Smooth muscle cell (in vitro differentiated cells): ENCODE results near the gene DTX4. TPM values are rescaled to one million over a fixed set of nuclear protein-coding genes. Genes with fewer than 3 reads are reported as not detected.

Source experiments
- DNase-seq: peaks from one replicate; lab custom pipeline; 2025; ENCODE audit not compliant: unreplicated experiment; lab: John Stamatoyannopoulos, UW
- H2AFZ ChIP-seq: fragments of 200-600 bp; sonication (generic); 2 replicates; pipeline ENCODE4 v1.6.0; 2016; ENCODE audit warnings: antibody characterized with exemption, low read depth, mild to moderate bottlenecking
- H3F3A ChIP-seq: fragments of 200-600 bp; sonication (generic); 2 replicates; pipeline ENCODE4 v1.6.0; 2017; ENCODE audit warnings: antibody characterized with exemption, low read depth
- H3K27ac ChIP-seq: fragments of 200-600 bp; sonication (generic); 2 replicates; pipeline ENCODE4 v1.5.1; 2016; ENCODE audit warnings: low read depth, mild to moderate bottlenecking
- H3K27me3 ChIP-seq: fragments of 200-600 bp; sonication (generic); 2 replicates; pipeline ENCODE4 v1.6.1; 2016; ENCODE audit warnings: low read depth, mild to moderate bottlenecking
- H3K36me3 ChIP-seq: fragments of 200-600 bp; sonication (generic); 2 replicates; pipeline ENCODE4 v1.5.1; 2016; ENCODE audit warnings: low read depth
- H3K4me1 ChIP-seq: fragments of 200-600 bp; sonication (generic); 2 replicates; pipeline ENCODE4 v1.5.1; 2016; ENCODE audit warnings: low read depth
- H3K4me2 ChIP-seq: fragments of 200-600 bp; sonication (generic); 2 replicates; pipeline ENCODE4 v1.6.0; 2016; ENCODE audit warnings: mild to moderate bottlenecking
- H3K4me3 ChIP-seq: fragments of 200-600 bp; sonication (generic); 2 replicates; pipeline ENCODE4 v1.5.1; 2016; ENCODE audit warnings: mild to moderate bottlenecking
- H3K79me2 ChIP-seq: fragments of 200-600 bp; sonication (generic); 2 replicates; pipeline ENCODE4 v1.6.0; 2016; ENCODE audit warnings: low read depth, mild to moderate bottlenecking
- H3K9ac ChIP-seq: fragments of 200-600 bp; sonication (generic); 2 replicates; pipeline ENCODE4 v1.6.0; 2016; ENCODE audit warnings: low read depth
- H3K9me3 ChIP-seq: fragments of 200-600 bp; sonication (generic); replicated peaks from 2 replicates; pipeline ENCODE4 v1.5.1; 2016; ENCODE audit warnings: low read depth
- H4K20me1 ChIP-seq: fragments of 200-600 bp; sonication (generic); 2 replicates; pipeline ENCODE4 v1.6.0; 2016; ENCODE audit warnings: low read depth
- CTCF ChIP-seq: fragments of 200-600 bp; sonication (generic); IDR thresholded peaks from 2 replicates; pipeline ENCODE4 v1.5.1; 2017; ENCODE audit warnings: borderline replicate concordance, mild to moderate bottlenecking, antibody characterized with exemption; ENCODE audit not compliant: insufficient read depth, poor library complexity, severe bottlenecking
- WGBS: methylation state at CpG from one replicate; pipeline ENCODE4 v1.1.7; 2016; ENCODE audit warnings: low lambda C conversion rate; 5-methylcytosine and 5-hydroxymethylcytosine counted together
- polyA plus RNA-seq: library from polyadenylated mRNA; unstranded; fragments of >200 nt; fragmentation: Nextera tagmentation; extraction: Ambion mirVana; gene quantifications from 2 replicates; pipeline ENCODE4 v1.2.1, GENCODE V29; 2016
- total RNA-seq: library from RNA; depleted of rRNA; stranded (reverse); fragments of >200 nt; gene quantifications from 2 replicates; pipeline ENCODE4 v1.2.3, GENCODE V29; 2014

Gene DTX4
- total and polyA plus RNA-seq, 2 experiments from 2014 or later: 10.2 to 13.0 TPM

DNA sequence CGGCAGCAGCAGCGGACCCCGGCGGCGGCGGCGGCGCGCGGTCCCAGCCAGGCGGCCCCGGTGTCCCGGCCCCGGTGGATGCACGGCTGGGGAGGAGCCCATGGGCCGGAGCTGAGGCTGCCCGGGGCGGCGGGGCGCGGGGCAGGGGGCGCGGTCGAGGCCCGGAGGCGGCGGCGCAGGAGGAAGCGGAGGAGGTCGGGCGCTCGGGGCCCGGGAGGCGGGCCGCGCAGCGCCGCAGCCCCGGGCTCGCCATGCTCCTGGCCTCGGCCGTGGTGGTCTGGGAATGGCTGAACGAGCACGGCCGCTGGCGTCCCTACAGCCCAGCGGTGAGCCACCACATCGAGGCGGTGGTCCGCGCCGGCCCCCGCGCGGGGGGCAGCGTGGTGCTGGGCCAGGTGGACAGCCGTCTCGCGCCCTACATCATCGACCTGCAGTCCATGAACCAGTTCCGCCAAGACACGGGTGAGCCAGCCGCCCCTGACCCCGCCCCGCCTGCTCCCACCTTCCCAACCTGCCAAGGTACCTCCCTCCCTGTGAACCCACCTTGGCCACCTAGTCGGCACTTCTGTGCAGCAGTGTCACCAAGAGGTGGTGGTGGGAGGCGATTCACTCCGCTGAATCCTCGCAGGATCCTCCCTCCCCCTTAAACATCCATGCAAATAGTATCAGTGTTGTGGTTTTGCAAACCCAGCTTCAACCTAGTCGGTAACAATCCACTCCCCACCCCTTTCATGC lies 580 bp downstream of the DTX4 start:
- H3K27ac ChIP-seq: peak overlapping the region; percentile 85
- DNase-seq: no peak

GRCh38 chr11:59173080-59173963 lies 1.4 kb downstream of the DTX4 start:
- Histone ChIP-seq H3K9ac (peak overlapping the region; percentile 68), H3K36me3 (no peaks in the 10 kb centered on the region), H3K27ac (peak overlapping the region; percentile 85), H4K20me1 (peaks cover 6% of the 10 kb centered on the region), H3F3A (peaks cover 12% of the 10 kb centered on the region), H3K4me2 (peak overlapping the region; percentile 98), H3K9me3 (no peaks in the 10 kb centered on the region), H2AFZ (peak overlapping the region; percentile 76), H3K79me2 (peaks cover 11% of the 10 kb centered on the region), H3K27me3 (no peaks in the 10 kb centered on the region), H3K4me1 (peaks cover 27% of the 10 kb centered on the region), H3K4me3 (peak overlapping the region; percentile 78)
- DNase-seq: peak; percentile 52
- WGBS: 1% methylated on average over 37 of the region's 37 CpGs
- TF ChIP-seq CTCF: no peak

More for the DNA sequence above, 580 bp downstream of the DTX4 start:
- H3K36me3 ChIP-seq: no peaks in the 10 kb centered on the region
- 0% methylated on average over 56 of the region's 70 CpGs for WGBS
- no peaks in the 10 kb centered on the region for H3K9me3 ChIP-seq
- no peak for TF ChIP-seq CTCF
- H3K4me1 ChIP-seq: peaks cover 27% of the 10 kb centered on the region
- H2AFZ ChIP-seq: peak overlapping the region; percentile 76
- H3K27me3 ChIP-seq: no peaks in the 10 kb centered on the region
- peaks cover 6% of the 10 kb centered on the region for H4K20me1 ChIP-seq
- peak overlapping the region; percentile 78 for H3K4me3 ChIP-seq
- H3F3A ChIP-seq: peaks cover 12% of the 10 kb centered on the region
- H3K79me2 ChIP-seq: peaks cover 8% of the 10 kb centered on the region
- H3K4me2 ChIP-seq: peak overlapping the region; percentile 98
- H3K9ac ChIP-seq: peak overlapping the region; percentile 68

DNA sequence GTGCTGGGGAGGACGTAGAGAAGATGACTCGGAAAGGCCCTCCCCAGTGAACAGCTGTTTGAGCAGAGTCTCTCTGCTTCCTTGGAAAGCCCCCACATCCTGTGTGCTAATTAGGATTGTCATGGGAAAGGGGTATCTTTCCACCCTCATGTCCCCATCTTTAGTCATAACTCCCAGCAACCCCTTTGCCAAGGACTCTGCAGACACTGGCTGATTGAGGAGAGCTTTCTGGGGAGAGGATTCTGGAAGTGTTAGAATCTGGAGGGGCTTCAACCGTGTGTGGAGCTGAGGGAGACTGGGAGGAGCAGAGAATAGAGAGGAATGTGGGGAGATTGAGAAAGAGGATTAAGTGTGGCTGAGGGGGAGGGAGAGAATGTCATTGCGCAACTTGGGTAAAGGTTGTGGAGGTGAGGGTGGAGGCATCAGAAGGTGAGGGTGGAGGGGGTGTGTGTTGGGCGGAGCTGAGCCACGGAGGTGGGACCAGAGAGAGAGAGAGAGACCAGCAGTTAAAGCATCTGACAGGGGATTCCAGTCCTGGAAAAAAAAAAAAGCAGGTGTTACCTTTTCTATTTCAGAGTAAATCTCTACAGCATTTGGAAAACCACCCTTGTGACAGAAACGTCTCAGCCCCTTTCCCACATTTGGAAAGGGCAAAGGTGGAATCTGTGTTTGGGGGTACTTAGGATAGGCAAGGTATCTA lies 2.2 kb downstream of the DTX4 start:
- 9% methylated on average over 7 of the region's 7 CpGs for WGBS
- Histone ChIP-seq H3K4me3 (peak overlapping the region; percentile 78), H3K27me3 (no peaks in the 10 kb centered on the region), H3F3A (peaks cover 12% of the 10 kb centered on the region), H2AFZ (no peak overlapping the region), H3K4me1 (peaks cover 27% of the 10 kb centered on the region), H3K4me2 (peak overlapping the region; percentile 98), H3K27ac (peak overlapping the region; percentile 85), H3K36me3 (no peaks in the 10 kb centered on the region), H3K79me2 (peaks cover 15% of the 10 kb centered on the region), H4K20me1 (peaks cover 13% of the 10 kb centered on the region), H3K9me3 (no peaks in the 10 kb centered on the region), H3K9ac (peak overlapping the region; percentile 68)
- TF ChIP-seq CTCF: no peak
- DNase-seq: no peak
